Measurements from ENCODE around the gene HERC5. TPM values are rescaled to one million over a fixed set of nuclear protein-coding genes. Genes with fewer than 3 reads are reported as not detected.

Gene HERC5
- total RNA-seq, 1 experiment from 2014 or later: 17.2 TPM

DNA sequence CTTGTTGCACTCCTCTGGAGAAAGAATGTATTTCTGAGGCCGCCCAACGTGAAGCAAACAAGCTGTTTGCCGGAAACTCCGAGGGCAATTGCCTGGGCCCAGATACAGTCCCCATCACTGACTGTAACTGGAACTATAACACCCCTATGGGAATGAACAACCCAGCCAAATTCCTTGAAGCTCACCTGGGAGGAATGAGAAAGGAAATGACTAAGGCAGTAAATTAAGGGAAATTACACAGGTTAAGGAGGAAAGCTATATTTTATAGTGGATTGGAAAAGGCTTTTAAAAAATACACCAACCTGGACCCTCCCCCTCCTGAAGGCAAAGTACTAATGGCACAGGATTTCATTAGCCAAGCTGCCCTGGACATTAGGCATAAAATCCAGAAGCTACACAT lies 11.7 kb upstream of the HERC5 start:
- no peak overlapping the region for H3K14ac ChIP-seq (ENCODE audit: insufficient read depth, low read length)
- Mint-ChIP-seq H3K4me3 (no peak overlapping the region), H3K27me3 (ENCODE audit: low read depth) (no peaks in the 10 kb centered on the region), H3K4me1 (peaks cover 22 to 43% of the 10 kb centered on the region in 2 experiments), H3K36me3 (ENCODE audit: insufficient read depth in 1 of 3, low read depth in 3 of 3) (peaks cover 8 to 16% (median 13%) of the 10 kb centered on the region in 3 experiments; a peak in 6 of 7 replicates), H3K27ac (no peak overlapping the region), H3K9me3 (peaks cover 4 to 10% of the 10 kb centered on the region in 2 experiments; a peak in 3 of 5 replicates)
- H3K23ac ChIP-seq (ENCODE audit: insufficient read length, low read depth, low read length): no peak overlapping the region
- H2BK5ac ChIP-seq (ENCODE audit: insufficient read length, low read length): no peak overlapping the region
- no peak overlapping the region for H3K18ac ChIP-seq (ENCODE audit: insufficient read length, low read depth, low read length)
- H3K79me2 ChIP-seq (ENCODE audit: insufficient read depth, low read length): no peaks in the 10 kb centered on the region
- no peak for DNase-seq
- H4K20me1 ChIP-seq (ENCODE audit: control insufficient read depth, insufficient read depth, insufficient read length): no peaks in the 10 kb centered on the region
- no peak overlapping the region for H2AFZ ChIP-seq (ENCODE audit: low read length)
- H3K27me3 ChIP-seq (ENCODE audit: insufficient read depth, low read length): no peaks in the 10 kb centered on the region
- no peak overlapping the region for H3K4me2 ChIP-seq (ENCODE audit: insufficient read depth, insufficient read length, low read length)
- H4K91ac ChIP-seq (ENCODE audit: insufficient read length, low read depth, low read length): no peak overlapping the region
- TF ChIP-seq, protein P1, sequence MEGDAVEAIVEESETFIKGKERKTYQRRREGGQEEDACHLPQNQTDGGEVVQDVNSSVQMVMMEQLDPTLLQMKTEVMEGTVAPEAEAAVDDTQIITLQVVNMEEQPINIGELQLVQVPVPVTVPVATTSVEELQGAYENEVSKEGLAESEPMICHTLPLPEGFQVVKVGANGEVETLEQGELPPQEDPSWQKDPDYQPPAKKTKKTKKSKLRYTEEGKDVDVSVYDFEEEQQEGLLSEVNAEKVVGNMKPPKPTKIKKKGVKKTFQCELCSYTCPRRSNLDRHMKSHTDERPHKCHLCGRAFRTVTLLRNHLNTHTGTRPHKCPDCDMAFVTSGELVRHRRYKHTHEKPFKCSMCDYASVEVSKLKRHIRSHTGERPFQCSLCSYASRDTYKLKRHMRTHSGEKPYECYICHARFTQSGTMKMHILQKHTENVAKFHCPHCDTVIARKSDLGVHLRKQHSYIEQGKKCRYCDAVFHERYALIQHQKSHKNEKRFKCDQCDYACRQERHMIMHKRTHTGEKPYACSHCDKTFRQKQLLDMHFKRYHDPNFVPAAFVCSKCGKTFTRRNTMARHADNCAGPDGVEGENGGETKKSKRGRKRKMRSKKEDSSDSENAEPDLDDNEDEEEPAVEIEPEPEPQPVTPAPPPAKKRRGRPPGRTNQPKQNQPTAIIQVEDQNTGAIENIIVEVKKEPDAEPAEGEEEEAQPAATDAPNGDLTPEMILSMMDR (conservative IDR thresholded peaks at IDR 0.05): no peak
- H2BK120ac ChIP-seq (ENCODE audit: low read depth, low read length, poor library complexity, severe bottlenecking): no peak overlapping the region
- no peak overlapping the region for H4K5ac ChIP-seq (ENCODE audit: insufficient read length, low read depth, low read length)
- no peak overlapping the region for H2AK5ac ChIP-seq (ENCODE audit: insufficient read length, low read length)
- no peaks in the 10 kb centered on the region for H3K79me1 ChIP-seq (ENCODE audit: insufficient read depth, low read depth, low read length, poor library complexity, severe bottlenecking)
- H3T11ph ChIP-seq (ENCODE audit: low read length): no peak overlapping the region
- H2BK12ac ChIP-seq (ENCODE audit: insufficient read length, low read depth, low read length): no peak overlapping the region
- H3K56ac ChIP-seq (ENCODE audit: insufficient read length, low read depth, low read length): no peak overlapping the region
- no peak overlapping the region for H3K9ac ChIP-seq (ENCODE audit: extremely low read depth, insufficient read length, low read length)
- no peak overlapping the region for H3K4ac ChIP-seq (ENCODE audit: low read depth, low read length)
- H4K8ac ChIP-seq (replicated peaks; ENCODE audit: insufficient read length, low read depth, low read length): no peak overlapping the region
- no peak overlapping the region for H2BK15ac ChIP-seq (ENCODE audit: low read depth, low read length)
- H3K9me3 ChIP-seq (ENCODE audit: control insufficient read depth, low read depth, low read length): no peaks in the 10 kb centered on the region
- H3K23me2 ChIP-seq (ENCODE audit: insufficient read length, low read depth, low read length, poor library complexity, severe bottlenecking): no peaks in the 10 kb centered on the region
- no peak overlapping the region for H2BK20ac ChIP-seq (ENCODE audit: low read depth, low read length, poor library complexity, severe bottlenecking)
- no CpG with 5 or more reads among the region's 4 CpGs for WGBS (ENCODE audit: extremely low coverage, insufficient read length, low lambda C conversion rate)
- H3K4me1 ChIP-seq (ENCODE audit: insufficient read depth, low read length): peaks cover 5% of the 10 kb centered on the region; the same call in 1 of the 2 replicates
- no peak overlapping the region for H3K27ac ChIP-seq (ENCODE audit: insufficient read length, low read depth, low read length)
